ENCODE results near the gene CWC25. TPM values are rescaled to one million over a fixed set of nuclear protein-coding genes. Genes with fewer than 3 reads are reported as not detected.
A peak's percentile ranks its signal among the peaks of the same experiment; 100 is the strongest.

CWC25 gene
- total RNA-seq, 1 experiment from 2014 or later: 23.9 TPM

GRCh38 chr17:38853292-38854219 lies 28.4 kb upstream of the CWC25 start, which contains the start of gene RPL23 (continued):
- TF ChIP-seq ATF3 (IDR thresholded peaks at IDR 0.05) (no peak), ZFX (IDR thresholded peaks at IDR 0.05) (peak; percentile 80), SRF (IDR thresholded peaks at IDR 0.05; ENCODE audit: low read depth) (peak; percentile 95), MAX (IDR thresholded peaks at IDR 0.05) (peak; percentile 91), CTCF (IDR thresholded peaks at IDR 0.05 in 2 of 3, conservative IDR thresholded peaks at IDR 0.05 in 1 of 3; ENCODE audit: borderline replicate concordance in 1 of 3, insufficient read depth in 1 of 3, low read depth in 2 of 3, low read length in 2 of 3) (no peak), EZH2phosphoT487 (IDR thresholded peaks at IDR 0.05; ENCODE audit: borderline replicate concordance) (no peak), POLR2AphosphoS5 (IDR thresholded peaks at IDR 0.05; ENCODE audit: low read depth, low read length) (peak; percentile 98), EGR1 (IDR thresholded peaks at IDR 0.05; ENCODE audit: low read depth) (peak; percentile 57), ELF1 (IDR thresholded peaks at IDR 0.05; ENCODE audit: borderline replicate concordance, low read depth) (peak; percentile 94), ZNF274 (IDR thresholded peaks at IDR 0.05; ENCODE audit: low read depth, low read length) (no peak), ZBTB33 (IDR thresholded peaks at IDR 0.05; ENCODE audit: extremely low read depth, insufficient replicate concordance, low read length) (peak; percentile 22), CEBPB (IDR thresholded peaks at IDR 0.05; ENCODE audit: low read depth) (peak; percentile 93)
